Measurements from ENCODE around the gene PRKCB. TPM values are rescaled to one million over a fixed set of nuclear protein-coding genes. Genes with fewer than 3 reads are reported as not detected.

Gene PRKCB
- total RNA-seq, 1 donor from 2014 or later = 1.0 TPM

GRCh38 chr16:24113115-24113745, 277.4 kb downstream of the PRKCB start:
- no peak overlapping the region for H3K27ac ChIP-seq (ENCODE audit: low read depth, low read length)

GRCh38 chr16:24114876-24115275, 279.1 kb downstream of the PRKCB start:
- no peak overlapping the region for H3K4me3 ChIP-seq (ENCODE audit: low read length in 3 of 3)
- no peaks in the 10 kb centered on the region for H3K27me3 ChIP-seq (ENCODE audit: control insufficient read depth in 3 of 3, insufficient read depth in 3 of 3, low read length in 3 of 3)
- no peak overlapping the region for H3K9ac ChIP-seq (ENCODE audit: low read depth in 1 of 3, low read length in 3 of 3)
- H3K27ac ChIP-seq (ENCODE audit: low read depth, low read length) = no peak overlapping the region
- H3K4me1 ChIP-seq (ENCODE audit: control insufficient read depth in 3 of 3, insufficient read depth in 3 of 3, low read length in 3 of 3) = no peaks in the 10 kb centered on the region
- no peaks in the 10 kb centered on the region for H3K9me3 ChIP-seq (ENCODE audit: control insufficient read depth in 3 of 3, low read length in 3 of 3)
- no peaks in the 10 kb centered on the region for H3K36me3 ChIP-seq (ENCODE audit: control insufficient read depth in 3 of 3, insufficient read depth in 3 of 3, low read length in 3 of 3)

More at GRCh38 chr16:24113115-24113745, 277.4 kb downstream of the PRKCB start:
- Histone ChIP-seq H3K4me3 (ENCODE audit: low read length in 3 of 3) (no peak overlapping the region), H3K4me1 (ENCODE audit: control insufficient read depth in 3 of 3, insufficient read depth in 3 of 3, low read length in 3 of 3) (no peaks in the 10 kb centered on the region), H3K36me3 (ENCODE audit: control insufficient read depth in 3 of 3, insufficient read depth in 3 of 3, low read length in 3 of 3) (no peaks in the 10 kb centered on the region), H3K9me3 (ENCODE audit: control insufficient read depth in 3 of 3, low read length in 3 of 3) (no peaks in the 10 kb centered on the region), H3K27me3 (ENCODE audit: control insufficient read depth in 3 of 3, insufficient read depth in 3 of 3, low read length in 3 of 3) (no peaks in the 10 kb centered on the region), H3K9ac (ENCODE audit: low read depth in 1 of 3, low read length in 3 of 3) (no peak overlapping the region)

- Histone ChIP-seq H3K27ac (ENCODE audit: low read depth, low read length) (no peak overlapping the region), H3K9ac (ENCODE audit: low read depth in 1 of 3, low read length in 3 of 3) (no peak overlapping the region), H3K4me3 (ENCODE audit: low read length in 3 of 3) (no peak overlapping the region), H3K9me3 (ENCODE audit: control insufficient read depth in 3 of 3, low read length in 3 of 3) (no peaks in the 10 kb centered on the region), H3K4me1 (ENCODE audit: control insufficient read depth in 3 of 3, insufficient read depth in 3 of 3, low read length in 3 of 3) (no peaks in the 10 kb centered on the region), H3K27me3 (ENCODE audit: control insufficient read depth in 3 of 3, insufficient read depth in 3 of 3, low read length in 3 of 3) (no peaks in the 10 kb centered on the region), H3K36me3 (ENCODE audit: control insufficient read depth in 3 of 3, insufficient read depth in 3 of 3, low read length in 3 of 3) (no peaks in the 10 kb centered on the region)
Observed at GRCh38 chr16:24116046-24116776, 280.4 kb downstream of the PRKCB start.

- Histone ChIP-seq H3K27ac (ENCODE audit: low read depth, low read length) (no peak overlapping the region), H3K36me3 (ENCODE audit: control insufficient read depth in 3 of 3, insufficient read depth in 3 of 3, low read length in 3 of 3) (no peaks in the 10 kb centered on the region), H3K9ac (ENCODE audit: low read depth in 1 of 3, low read length in 3 of 3) (no peak overlapping the region), H3K27me3 (ENCODE audit: control insufficient read depth in 3 of 3, insufficient read depth in 3 of 3, low read length in 3 of 3) (no peaks in the 10 kb centered on the region), H3K4me3 (ENCODE audit: low read length in 3 of 3) (no peak overlapping the region), H3K9me3 (ENCODE audit: control insufficient read depth in 3 of 3, low read length in 3 of 3) (no peaks in the 10 kb centered on the region), H3K4me1 (ENCODE audit: control insufficient read depth in 3 of 3, insufficient read depth in 3 of 3, low read length in 3 of 3) (no peaks in the 10 kb centered on the region)
Observed at GRCh38 chr16:24116989-24117388, 281.2 kb downstream of the PRKCB start.

- Histone ChIP-seq H3K36me3 (ENCODE audit: control insufficient read depth in 3 of 3, insufficient read depth in 3 of 3, low read length in 3 of 3) (no peaks in the 10 kb centered on the region), H3K27me3 (ENCODE audit: control insufficient read depth in 3 of 3, insufficient read depth in 3 of 3, low read length in 3 of 3) (no peaks in the 10 kb centered on the region), H3K4me3 (ENCODE audit: low read length in 3 of 3) (no peak overlapping the region), H3K9me3 (ENCODE audit: control insufficient read depth in 3 of 3, low read length in 3 of 3) (no peaks in the 10 kb centered on the region), H3K4me1 (ENCODE audit: control insufficient read depth in 3 of 3, insufficient read depth in 3 of 3, low read length in 3 of 3) (no peaks in the 10 kb centered on the region), H3K27ac (ENCODE audit: low read depth, low read length) (no peak overlapping the region), H3K9ac (ENCODE audit: low read depth in 1 of 3, low read length in 3 of 3) (no peak overlapping the region)
Observed at GRCh38 chr16:24117680-24118079, 281.9 kb downstream of the PRKCB start.

- Histone ChIP-seq H3K9me3 (ENCODE audit: control insufficient read depth in 3 of 3, low read length in 3 of 3) (no peaks in the 10 kb centered on the region), H3K36me3 (ENCODE audit: control insufficient read depth in 3 of 3, insufficient read depth in 3 of 3, low read length in 3 of 3) (no peaks in the 10 kb centered on the region), H3K27me3 (ENCODE audit: control insufficient read depth in 3 of 3, insufficient read depth in 3 of 3, low read length in 3 of 3) (no peaks in the 10 kb centered on the region), H3K4me3 (ENCODE audit: low read length in 3 of 3) (no peak overlapping the region), H3K9ac (ENCODE audit: low read depth in 1 of 3, low read length in 3 of 3) (no peak overlapping the region), H3K27ac (ENCODE audit: low read depth, low read length) (no peak overlapping the region), H3K4me1 (ENCODE audit: control insufficient read depth in 3 of 3, insufficient read depth in 3 of 3, low read length in 3 of 3) (no peaks in the 10 kb centered on the region)
Observed at GRCh38 chr16:24118126-24118821, 282.5 kb downstream of the PRKCB start.

- H3K9me3 ChIP-seq (ENCODE audit: control insufficient read depth in 3 of 3, low read length in 3 of 3) = no peaks in the 10 kb centered on the region
- no peaks in the 10 kb centered on the region for H3K36me3 ChIP-seq (ENCODE audit: control insufficient read depth in 3 of 3, insufficient read depth in 3 of 3, low read length in 3 of 3)
- H3K27ac ChIP-seq (ENCODE audit: low read depth, low read length) = no peak overlapping the region
- no peaks in the 10 kb centered on the region for H3K27me3 ChIP-seq (ENCODE audit: control insufficient read depth in 3 of 3, insufficient read depth in 3 of 3, low read length in 3 of 3)
- H3K4me1 ChIP-seq (ENCODE audit: control insufficient read depth in 3 of 3, insufficient read depth in 3 of 3, low read length in 3 of 3) = no peaks in the 10 kb centered on the region
- H3K9ac ChIP-seq (ENCODE audit: low read depth in 1 of 3, low read length in 3 of 3) = no peak overlapping the region
- H3K4me3 ChIP-seq (ENCODE audit: low read length in 3 of 3) = no peak overlapping the region
Observed at GRCh38 chr16:24119807-24120206, 284.0 kb downstream of the PRKCB start.

GRCh38 chr16:24123275-24123674, 287.5 kb downstream of the PRKCB start:
- H3K9ac ChIP-seq (ENCODE audit: low read depth in 1 of 3, low read length in 3 of 3) = no peak overlapping the region
- H3K27ac ChIP-seq (ENCODE audit: low read depth, low read length) = no peak overlapping the region
- H3K36me3 ChIP-seq (ENCODE audit: control insufficient read depth in 3 of 3, insufficient read depth in 3 of 3, low read length in 3 of 3) = no peaks in the 10 kb centered on the region
- no peaks in the 10 kb centered on the region for H3K4me1 ChIP-seq (ENCODE audit: control insufficient read depth in 3 of 3, insufficient read depth in 3 of 3, low read length in 3 of 3)
- no peak overlapping the region for H3K4me3 ChIP-seq (ENCODE audit: low read length in 3 of 3)
- no peaks in the 10 kb centered on the region for H3K27me3 ChIP-seq (ENCODE audit: control insufficient read depth in 3 of 3, insufficient read depth in 3 of 3, low read length in 3 of 3)
- H3K9me3 ChIP-seq (ENCODE audit: control insufficient read depth in 3 of 3, low read length in 3 of 3) = no peaks in the 10 kb centered on the region

- Histone ChIP-seq H3K27ac (ENCODE audit: low read depth, low read length) (no peak overlapping the region), H3K36me3 (ENCODE audit: control insufficient read depth in 3 of 3, insufficient read depth in 3 of 3, low read length in 3 of 3) (no peaks in the 10 kb centered on the region), H3K9me3 (ENCODE audit: control insufficient read depth in 3 of 3, low read length in 3 of 3) (no peaks in the 10 kb centered on the region)
Observed at GRCh38 chr16:24124291-24124690, 288.5 kb downstream of the PRKCB start.

GRCh38 chr16:24125214-24125613, 289.4 kb downstream of the PRKCB start:
- Histone ChIP-seq H3K9me3 (ENCODE audit: control insufficient read depth in 3 of 3, low read length in 3 of 3) (no peaks in the 10 kb centered on the region), H3K4me1 (ENCODE audit: control insufficient read depth in 3 of 3, insufficient read depth in 3 of 3, low read length in 3 of 3) (no peaks in the 10 kb centered on the region), H3K9ac (ENCODE audit: low read depth in 1 of 3, low read length in 3 of 3) (no peak overlapping the region), H3K36me3 (ENCODE audit: control insufficient read depth in 3 of 3, insufficient read depth in 3 of 3, low read length in 3 of 3) (no peaks in the 10 kb centered on the region), H3K4me3 (ENCODE audit: low read length in 3 of 3) (no peak overlapping the region), H3K27me3 (ENCODE audit: control insufficient read depth in 3 of 3, insufficient read depth in 3 of 3, low read length in 3 of 3) (no peaks in the 10 kb centered on the region), H3K27ac (ENCODE audit: low read depth, low read length) (no peak overlapping the region)

More at GRCh38 chr16:24124291-24124690, 288.5 kb downstream of the PRKCB start:
- no peaks in the 10 kb centered on the region for H3K27me3 ChIP-seq (ENCODE audit: control insufficient read depth in 3 of 3, insufficient read depth in 3 of 3, low read length in 3 of 3)
- no peaks in the 10 kb centered on the region for H3K4me1 ChIP-seq (ENCODE audit: control insufficient read depth in 3 of 3, insufficient read depth in 3 of 3, low read length in 3 of 3)
- H3K4me3 ChIP-seq (ENCODE audit: low read length in 3 of 3) = no peak overlapping the region
- H3K9ac ChIP-seq (ENCODE audit: low read depth in 1 of 3, low read length in 3 of 3) = no peak overlapping the region
